H1 (cell line): ENCODE data around the gene GRIN2B. TPM values are rescaled to one million over a fixed set of nuclear protein-coding genes. Genes with fewer than 3 reads are reported as not detected.

ENCODE experiments used
- CTCF ChIA-PET: fragments of 300-600 bp; sonication (Branson Sonifier 250); formaldehyde crosslinking; loops from one replicate; lab custom pipeline; 2021; ENCODE audit not compliant: partially characterized antibody; lab: Charles Lee
- POLR2A ChIA-PET: fragments of 300-600 bp; sonication (Branson Sonifier 250); formaldehyde crosslinking; loops from one replicate; lab custom pipeline; 2021; ENCODE audit warnings: inconsistent platforms; ENCODE audit not compliant: partially characterized antibody; lab: Charles Lee
- DNase-seq, 2 experiments: peaks; one replicate each; pipeline versions ENCODE4 v3.0.0 to v3.0.0-alpha.2; 2010 to 2022; ENCODE audit warnings: low spot score in 2 of 2, low read depth in 1 of 2, mixed read lengths in 1 of 2
- FAIRE-seq: peaks from 2 replicates; lab custom pipeline; 2011; peaks lifted over from hg19 to GRCh38; lab: Jason Lieb, UNC
- H2AFZ ChIP-seq: 2 replicates; pipeline ENCODE4 v1.8.1; 2012; ENCODE audit warnings: low read length, inconsistent platforms
- H2AK5ac ChIP-seq: 2 replicates; pipeline ENCODE4 v1.6.1; 2013; ENCODE audit warnings: low read depth, low read length
- H2BK120ac ChIP-seq: replicated peaks from 2 replicates; pipeline ENCODE3; 2013; ENCODE audit warnings: low read depth, low read length, inconsistent platforms
- H2BK12ac ChIP-seq: 2 replicates; pipeline ENCODE4 v1.6.1; 2013; ENCODE audit warnings: low read depth, low read length
- H2BK15ac ChIP-seq: 2 replicates; pipeline ENCODE4 v1.6.1; 2013; ENCODE audit warnings: low read length
- H2BK20ac ChIP-seq: 2 replicates; pipeline ENCODE4 v1.6.1; 2013; ENCODE audit warnings: low read length
- H2BK5ac ChIP-seq: 2 replicates; pipeline ENCODE4 v1.6.1; 2013; ENCODE audit warnings: low read depth, low read length
- H3K14ac ChIP-seq: 2 replicates; pipeline ENCODE4 v1.6.1; 2013; ENCODE audit warnings: inconsistent platforms; ENCODE audit not compliant: insufficient read length
- H3K18ac ChIP-seq: 2 replicates; pipeline ENCODE4 v1.6.1; 2013; ENCODE audit warnings: low read length; ENCODE audit errors: extremely low read depth
- H3K23ac ChIP-seq: 2 replicates; pipeline ENCODE4 v1.6.1; 2013; ENCODE audit warnings: inconsistent platforms; ENCODE audit not compliant: insufficient read length
- H3K23me2 ChIP-seq: 2 replicates; pipeline ENCODE4 v1.6.1; 2013; ENCODE audit warnings: low read depth, low read length
- H3K27ac ChIP-seq: 2 replicates; pipeline ENCODE4 v1.6.1; 2011; ENCODE audit warnings: low read depth, low read length, inconsistent platforms
- H3K27me3 ChIP-seq, 4 experiments: replicated peaks in 1 of 4; 1 replicate in 1 of 4; 2 replicates in 3 of 4; pipeline versions ENCODE4 v1.6.1 to v1.8.1; 2011 to 2013; ENCODE audit warnings: low read length in 3 of 4, mild to moderate bottlenecking in 3 of 4, inconsistent platforms in 2 of 4, mixed read lengths in 2 of 4, moderate library complexity in 1 of 4; ENCODE audit not compliant: control insufficient read depth in 3 of 4, insufficient read depth in 3 of 4; ENCODE audit errors: extremely low read depth in 1 of 4
- H3K36me3 ChIP-seq, 4 experiments: 2 replicates each; pipeline versions ENCODE4 v1.6.1 to v1.8.1; 2011 to 2013; ENCODE audit warnings: mild to moderate bottlenecking in 4 of 4, low read length in 3 of 4, moderate library complexity in 2 of 4, control low read depth in 1 of 4, inconsistent platforms in 1 of 4; ENCODE audit not compliant: insufficient read depth in 4 of 4, control insufficient read depth in 2 of 4
- H3K4ac ChIP-seq: replicated peaks from 2 replicates; pipeline ENCODE3; 2013; ENCODE audit warnings: low read length, low read depth, mixed read lengths, inconsistent platforms; ENCODE audit not compliant: insufficient read length
- H3K4me1 ChIP-seq, 4 experiments: replicated peaks in 1 of 4; 1 replicate in 1 of 4; 2 replicates in 3 of 4; pipeline versions ENCODE4 v1.6.1 to v1.8.1; 2011 to 2013; ENCODE audit warnings: low read length in 3 of 4, inconsistent platforms in 2 of 4, mixed read lengths in 1 of 4; ENCODE audit not compliant: insufficient read depth in 4 of 4, control insufficient read depth in 3 of 4
- H3K4me2 ChIP-seq, 2 experiments: 2 replicates each; pipeline versions ENCODE4 v1.6.1 to v1.8.1; 2011 to 2013; ENCODE audit warnings: low read depth in 2 of 2, low read length in 2 of 2, control low read depth in 1 of 2, inconsistent platforms in 1 of 2, mild to moderate bottlenecking in 1 of 2; ENCODE audit not compliant: insufficient read depth in 1 of 2
- H3K4me3 ChIP-seq, 4 experiments: fragments of 200-600, 300-600 bp in 1 of 4; sonication (generic), shearing (Covaris generic), sonication (Bioruptor Twin) in 1 of 4; 2 replicates each; pipeline versions ENCODE4 v1.5.1 to v1.8.1; 2011 to 2016; ENCODE audit warnings: low read length in 4 of 4, low read depth in 3 of 4, control low read depth in 2 of 4, inconsistent platforms in 2 of 4, mild to moderate bottlenecking in 2 of 4, mixed read lengths in 1 of 4, moderate library complexity in 1 of 4; ENCODE audit not compliant: insufficient read depth in 2 of 4; ENCODE audit errors: extremely low read depth in 1 of 4
- H3K56ac ChIP-seq: replicated peaks from 2 replicates; pipeline ENCODE3; 2013; ENCODE audit warnings: low read depth, mild to moderate bottlenecking, mixed read lengths, low read length, inconsistent platforms; ENCODE audit not compliant: insufficient read length
- H3K79me1 ChIP-seq: 2 replicates; pipeline ENCODE4 v1.6.1; 2013; ENCODE audit warnings: low read depth, low read length, control low read depth
- H3K79me2 ChIP-seq, 2 experiments: 2 replicates each; pipeline versions ENCODE4 v1.6.1 to v1.8.1; 2012 to 2013; ENCODE audit warnings: low read length in 2 of 2, mild to moderate bottlenecking in 2 of 2, inconsistent platforms in 1 of 2; ENCODE audit not compliant: insufficient read depth in 2 of 2, control insufficient read depth in 1 of 2
- H3K9ac ChIP-seq, 4 experiments: replicated peaks in 1 of 4; 1 replicate in 1 of 4; 2 replicates in 3 of 4; pipeline versions ENCODE4 v1.6.1 to v1.8.1; 2011 to 2013; ENCODE audit warnings: low read depth in 3 of 4, low read length in 3 of 4, control low read depth in 2 of 4, mild to moderate bottlenecking in 2 of 4, moderate library complexity in 2 of 4, inconsistent platforms in 1 of 4; ENCODE audit errors: extremely low read depth in 1 of 4
- H3K9me3 ChIP-seq, 2 experiments: 2 replicates each; pipeline versions ENCODE4 v1.6.1 to v1.8.1; 2012 to 2013; ENCODE audit warnings: mild to moderate bottlenecking in 2 of 2, moderate library complexity in 2 of 2, control low read depth in 1 of 2, inconsistent platforms in 1 of 2, low read depth in 1 of 2, low read length in 1 of 2, mixed read lengths in 1 of 2; ENCODE audit not compliant: insufficient read depth in 2 of 2
- H4K20me1 ChIP-seq, 2 experiments: replicated peaks in 1 of 2; 2 replicates each; pipeline versions ENCODE3 to v1.8.1; 2011 to 2013; ENCODE audit warnings: inconsistent platforms in 2 of 2, low read length in 2 of 2, mild to moderate bottlenecking in 1 of 2; ENCODE audit not compliant: insufficient read depth in 2 of 2, control insufficient read depth in 1 of 2
- H4K5ac ChIP-seq: 2 replicates; pipeline ENCODE4 v1.6.1; 2013; ENCODE audit warnings: low read length, low read depth, mixed read lengths, inconsistent platforms; ENCODE audit not compliant: insufficient read length
- H4K8ac ChIP-seq: 2 replicates; pipeline ENCODE4 v1.8.0; 2013; ENCODE audit warnings: mild to moderate bottlenecking, moderate library complexity, low read length, inconsistent platforms; ENCODE audit not compliant: insufficient read depth; ENCODE audit errors: extremely low read depth
- H4K91ac ChIP-seq: replicated peaks from 2 replicates; pipeline ENCODE3; 2013; ENCODE audit warnings: low read length, mixed read lengths, inconsistent platforms; ENCODE audit not compliant: insufficient read length
- ASH2L ChIP-seq: fragments of 200-600, 300-600 bp; sonication (generic); IDR thresholded peaks from one replicate; pipeline ENCODE4 v1.7.1; 2017; ENCODE audit warnings: low read length
- BCL11A ChIP-seq, 2 experiments: IDR thresholded peaks; one replicate each; pipeline ENCODE4 v1.6.1; 2011; ENCODE audit warnings: low read depth in 2 of 2, low read length in 2 of 2, mild to moderate bottlenecking in 2 of 2
- BRCA1 ChIP-seq: IDR thresholded peaks from 2 replicates; pipeline ENCODE4 v1.6.1; 2012; ENCODE audit warnings: low read depth, low read length, improper control_type of control experiment
- CBX8 ChIP-seq: fragments of 300-800, 300-1000 bp; sonication (generic); IDR thresholded peaks from 2 replicates; pipeline ENCODE4 v1.7.1; 2016; ENCODE audit warnings: low read depth, low read length, borderline replicate concordance
- CEBPB ChIP-seq: IDR thresholded peaks from 2 replicates; pipeline ENCODE4 v1.6.1; 2012; ENCODE audit warnings: low read depth, low read length
- CHD1 ChIP-seq: IDR thresholded peaks from 2 replicates; pipeline ENCODE4 v1.6.1; 2012; ENCODE audit warnings: low read depth, low read length, improper control_type of control experiment
- CREB1 ChIP-seq: IDR thresholded peaks from 2 replicates; pipeline ENCODE4 v1.6.1; 2012; ENCODE audit warnings: inconsistent platforms
- EGR1 ChIP-seq: IDR thresholded peaks from 2 replicates; pipeline ENCODE4 v1.6.1; 2011; ENCODE audit warnings: low read depth, low read length, borderline replicate concordance
- JUN ChIP-seq: IDR thresholded peaks from 2 replicates; pipeline ENCODE4 v1.6.1; 2011; ENCODE audit warnings: low read depth, mild to moderate bottlenecking, improper control_type of control experiment, low read length
- SAP30 ChIP-seq: fragments of 300-600 bp; sonication (generic); IDR thresholded peaks from 2 replicates; pipeline ENCODE4 v1.7.1; 2012; ENCODE audit warnings: low read length, moderate library complexity, mild to moderate bottlenecking, inconsistent platforms; ENCODE audit not compliant: insufficient read depth, insufficient replicate concordance
- SP2 ChIP-seq: IDR thresholded peaks from 2 replicates; pipeline ENCODE4 v1.6.1; 2012; ENCODE audit warnings: mild to moderate bottlenecking, low read length, inconsistent platforms
- TAF7 ChIP-seq: optimal IDR thresholded peaks from 2 replicates; pipeline ENCODE3; 2011; ENCODE audit warnings: low read depth, mild to moderate bottlenecking, inconsistent platforms, low read length, moderate library complexity, borderline replicate concordance
- TBP ChIP-seq: IDR thresholded peaks from 2 replicates; pipeline ENCODE4 v1.6.1; 2011; ENCODE audit warnings: low read depth, low read length, improper control_type of control experiment
- YY1 ChIP-seq: IDR thresholded peaks from 2 replicates; pipeline ENCODE4 v1.6.1; 2011; ENCODE audit warnings: low read depth, mild to moderate bottlenecking, low read length
- WGBS, 2 experiments: shearing (Covaris generic) in 1 of 2; methylation state at CpG; one replicate each; pipeline versions ENCODE4 v1.1.6 to v1.1.7; 2013 to 2015; ENCODE audit warnings: low lambda C conversion rate in 2 of 2, mixed read lengths in 2 of 2, inconsistent platforms in 1 of 2, low coverage in 1 of 2, missing lambda C conversion rate in 1 of 2; ENCODE audit not compliant: insufficient replicate concordance in 2 of 2, insufficient coverage in 1 of 2, insufficient read length in 1 of 2; ENCODE audit errors: extremely low coverage in 1 of 2, missing lambda C conversion rate in 1 of 2; 5-methylcytosine and 5-hydroxymethylcytosine counted together
- polyA plus RNA-seq, 7 experiments: library from polyadenylated mRNA; depleted of rRNA in 3 of 7; stranded (reverse) in 5 of 7; unstranded in 2 of 7; fragments of >200 nt in 5 of 7; fragments of 200-250 nt in 2 of 7; gene quantifications; 1 replicate in 5 of 7; 2 replicates in 1 of 7; 4 replicates in 1 of 7; pipeline versions ENCODE4 v1.2.1 to v1.2.3, GENCODE V29; 2011 to 2013; ENCODE audit warnings: missing spikeins in 2 of 7, mixed read lengths in 2 of 7
- total RNA-seq: library from RNA; stranded (reverse); fragmentation: NEBNext Ultra II Directional; extraction: Animal tissue kit (Norgen Biotek cat#: 25700); gene quantifications from 2 replicates; pipeline ENCODE4 v1.2.1, GENCODE V29; 2021
- TF ChIP-seq, protein P1 (sequence below): IDR thresholded peaks from 2 replicates; pipeline ENCODE4 v1.6.1; 2012; ENCODE audit warnings: inconsistent platforms

The GRIN2B gene
- total and polyA plus RNA-seq, 2 of the 8 experiments (the other 6 are each of a cell fraction or from before 2014, with no cell fraction given) = 0.68 to 3.2 TPM

GRCh38 chr12:13978876-13979275 is 2.5 kb downstream of the GRIN2B start:
- no peak overlapping the region for H3K4ac ChIP-seq
- H3K79me1 ChIP-seq = no peaks in the 10 kb centered on the region
- no peaks in the 10 kb centered on the region for H4K20me1 ChIP-seq
- no peak overlapping the region for H2AFZ ChIP-seq
- H3K4me2 ChIP-seq = no peak overlapping the region; a peak in 1 of 4 replicates
- no peak overlapping the region for H3K27ac ChIP-seq
- ChIA-PET CTCF (interaction anchor here (0.9 to 2.5 kb wide), 5 partner anchors 15 to 251 kb away, joined by 3 to 8 read pairs (median 3); no protein-coding TSS in a partner anchor), POLR2A (interaction anchor here (1.1 to 1.3 kb wide), 2 partner anchors 8 to 12 kb away, joined by 3 to 4 read pairs; no protein-coding TSS in a partner anchor)
- H3K79me2 ChIP-seq = no peaks in the 10 kb centered on the region
- peaks cover 8 to 36% (median 25%) of the 10 kb centered on the region in 4 experiments for H3K27me3 ChIP-seq
- H2AK5ac ChIP-seq = no peak overlapping the region
- no peak overlapping the region for H4K91ac ChIP-seq
- no peak overlapping the region for H3K18ac ChIP-seq
- no peak overlapping the region for H2BK12ac ChIP-seq
- no peak overlapping the region for H2BK20ac ChIP-seq
- no peak overlapping the region for H2BK5ac ChIP-seq
- 80% methylated on average over 4 of the region's 4 CpGs; no CpG with 5 or more reads in 1 of the 2 experiments for WGBS, 2 experiments
- H3K14ac ChIP-seq = no peak overlapping the region
- H3K23ac ChIP-seq = no peak overlapping the region
- H3K56ac ChIP-seq = no peak overlapping the region
- TF ChIP-seq CHD1 (no peak), TBP (no peak), CEBPB (no peak), BRCA1 (no peak), JUN (no peak), SP2 (no peak), BCL11A (IDR thresholded peaks at IDR 0.05; ENCODE audit: low read depth in 2 of 2, low read length in 2 of 2) (no peak), SAP30 (no peak), CREB1 (no peak), CBX8 (no peak), EGR1 (no peak), TAF7 (no peak), YY1 (no peak), ASH2L (no peak)
- TF ChIP-seq, protein P1, sequence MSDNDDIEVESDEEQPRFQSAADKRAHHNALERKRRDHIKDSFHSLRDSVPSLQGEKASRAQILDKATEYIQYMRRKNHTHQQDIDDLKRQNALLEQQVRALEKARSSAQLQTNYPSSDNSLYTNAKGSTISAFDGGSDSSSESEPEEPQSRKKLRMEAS = no peak
- peaks cover 16% of the 10 kb centered on the region for H3K23me2 ChIP-seq
- no peak overlapping the region for H3K4me3 ChIP-seq
- no peaks in the 10 kb centered on the region for H3K9me3 ChIP-seq
- FAIRE-seq (no peak), DNase-seq (no peak)
- H3K36me3 ChIP-seq = no peaks in the 10 kb centered on the region
- no peak overlapping the region for H4K8ac ChIP-seq
- H2BK15ac ChIP-seq = no peak overlapping the region
- no peak overlapping the region for H3K9ac ChIP-seq
- no peak overlapping the region for H2BK120ac ChIP-seq
- peaks cover 0 to 4% (median 0%) of the 10 kb centered on the region in 4 experiments; a peak in 3 of 7 replicates for H3K4me1 ChIP-seq
- H4K5ac ChIP-seq = no peak overlapping the region
